ENCODE data around the gene SMIM24.
"Not testable (repeated sequence)": the region's sequence is repeated elsewhere in the genome, so short reads cannot be mapped to it uniquely, and the experiment has no call there.

The SMIM24 gene

GRCh38 chr19:3480383-3481091, at the start of gene SMIM24:
SMIM24 (minus strand) TSS chr19:3480525; CDS start chr19:3480463, 62 bp downstream.
- no peak for DNase-seq (ENCODE audit: low read depth in 3 of 3)

- DNase-seq (ENCODE audit: low read depth in 3 of 3) = not testable (repeated sequence)
Measured at GRCh38 chr19:3529299-3529698, 49.0 kb upstream of the SMIM24 start.

- no peak for DNase-seq (ENCODE audit: low read depth in 3 of 3)
Measured at GRCh38 chr19:3528539-3529211, 48.4 kb upstream of the SMIM24 start.

DNA sequence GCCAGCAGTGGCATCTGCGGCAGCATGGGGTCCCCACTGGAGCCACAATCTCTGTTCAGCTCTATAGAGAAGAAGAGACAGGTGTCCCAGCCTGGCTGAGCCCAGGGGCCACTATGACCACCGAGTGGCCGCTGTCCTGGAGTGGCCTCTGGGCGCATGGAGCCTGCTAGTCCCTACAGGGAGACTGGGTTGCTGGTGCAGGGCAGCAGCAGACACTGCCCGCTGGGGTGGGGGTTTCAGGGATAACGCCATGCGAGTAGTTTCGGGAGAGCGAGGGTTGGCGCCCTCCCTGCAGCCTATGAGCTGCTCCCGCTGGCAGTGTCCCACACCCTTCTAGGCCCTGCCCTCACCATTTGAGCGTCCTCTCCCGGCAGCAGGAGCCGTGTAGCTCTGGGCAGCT, 47.8 kb upstream of the SMIM24 start:
- DNase-seq (ENCODE audit: low read depth in 3 of 3) = no peak

- DNase-seq (ENCODE audit: low read depth in 3 of 3) = no peak
Measured at GRCh38 chr19:3527238-3527910, 47.0 kb upstream of the SMIM24 start.

DNA sequence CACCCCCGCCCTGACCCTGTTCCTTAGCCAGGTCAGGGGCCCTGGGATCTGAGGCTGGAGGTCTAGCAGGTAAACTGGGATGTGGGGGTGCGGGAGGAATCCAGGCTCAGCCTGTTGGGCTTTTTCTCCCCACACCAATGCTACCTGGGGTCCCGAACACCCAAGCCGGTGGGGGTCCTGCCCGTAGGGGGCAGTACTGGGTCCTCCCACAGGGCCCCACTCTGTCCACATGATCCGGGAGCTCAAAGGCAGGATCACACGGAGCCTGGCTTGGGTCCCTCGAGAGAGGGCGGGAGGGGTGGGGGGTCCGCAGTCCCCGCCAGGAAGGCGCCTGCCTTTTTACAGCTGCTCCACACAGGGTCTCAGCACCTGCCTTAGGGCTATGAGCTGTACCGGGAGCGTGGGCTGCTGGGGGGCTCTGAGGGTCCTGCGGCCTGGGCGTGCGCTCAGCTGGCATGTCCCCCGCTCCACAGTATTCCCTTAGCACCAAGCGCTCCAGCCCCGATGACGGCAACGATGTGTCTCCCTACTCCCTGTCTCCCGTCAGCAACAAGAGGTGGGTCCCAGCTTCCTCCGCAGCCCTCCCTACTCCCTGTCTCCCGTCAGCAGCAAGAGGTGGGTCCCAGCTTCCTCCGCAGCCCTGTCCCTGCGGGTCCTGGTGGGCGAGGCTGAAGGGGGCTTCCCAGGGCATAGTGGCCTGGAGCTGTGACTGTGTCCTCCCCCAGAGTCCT, 46.3 kb upstream of the SMIM24 start:
- DNase-seq (ENCODE audit: low read depth in 3 of 3) = no peak

GRCh38 chr19:3524904-3525451, 44.7 kb upstream of the SMIM24 start:
- no peak for DNase-seq (ENCODE audit: low read depth in 3 of 3)

- DNase-seq (ENCODE audit: low read depth in 3 of 3) = no peak
Measured at GRCh38 chr19:3524078-3524842, 43.9 kb upstream of the SMIM24 start.

DNA sequence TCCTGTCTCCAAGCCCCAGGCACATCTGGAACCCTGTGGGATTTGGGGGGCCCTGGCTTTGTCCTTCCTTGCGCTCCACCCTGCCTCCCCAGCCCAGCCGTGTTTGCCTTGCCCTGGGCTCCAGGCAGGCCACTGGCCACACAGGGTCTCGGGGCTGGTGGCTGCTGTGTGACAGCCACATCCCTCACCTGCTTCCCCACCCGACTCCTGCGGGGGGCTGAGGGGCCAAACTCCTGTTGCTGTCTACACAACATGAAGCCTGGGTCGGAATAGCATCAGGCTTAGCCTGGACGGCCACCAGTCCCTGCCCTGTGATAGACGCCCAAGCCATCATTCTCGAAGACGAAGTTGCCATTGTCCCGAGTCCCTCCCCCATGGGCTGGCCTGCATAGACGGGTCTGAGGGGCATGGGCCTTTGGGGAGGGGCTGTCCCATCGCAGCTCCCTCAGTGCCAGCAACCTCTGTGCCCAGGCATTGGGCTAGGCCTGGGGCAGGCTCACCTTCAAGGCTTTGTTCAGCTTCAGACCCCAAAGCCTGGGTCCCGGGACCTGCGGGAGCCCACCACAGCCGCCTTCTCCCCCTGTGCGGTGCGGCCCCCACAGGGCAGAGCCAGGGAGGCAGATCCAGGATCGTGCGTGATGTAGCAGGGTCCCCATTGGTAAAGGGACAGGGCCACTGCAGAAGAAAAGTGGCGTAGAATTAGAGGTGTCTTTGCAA, 43.2 kb upstream of the SMIM24 start:
- DNase-seq (ENCODE audit: low read depth in 3 of 3) = no peak

DNA sequence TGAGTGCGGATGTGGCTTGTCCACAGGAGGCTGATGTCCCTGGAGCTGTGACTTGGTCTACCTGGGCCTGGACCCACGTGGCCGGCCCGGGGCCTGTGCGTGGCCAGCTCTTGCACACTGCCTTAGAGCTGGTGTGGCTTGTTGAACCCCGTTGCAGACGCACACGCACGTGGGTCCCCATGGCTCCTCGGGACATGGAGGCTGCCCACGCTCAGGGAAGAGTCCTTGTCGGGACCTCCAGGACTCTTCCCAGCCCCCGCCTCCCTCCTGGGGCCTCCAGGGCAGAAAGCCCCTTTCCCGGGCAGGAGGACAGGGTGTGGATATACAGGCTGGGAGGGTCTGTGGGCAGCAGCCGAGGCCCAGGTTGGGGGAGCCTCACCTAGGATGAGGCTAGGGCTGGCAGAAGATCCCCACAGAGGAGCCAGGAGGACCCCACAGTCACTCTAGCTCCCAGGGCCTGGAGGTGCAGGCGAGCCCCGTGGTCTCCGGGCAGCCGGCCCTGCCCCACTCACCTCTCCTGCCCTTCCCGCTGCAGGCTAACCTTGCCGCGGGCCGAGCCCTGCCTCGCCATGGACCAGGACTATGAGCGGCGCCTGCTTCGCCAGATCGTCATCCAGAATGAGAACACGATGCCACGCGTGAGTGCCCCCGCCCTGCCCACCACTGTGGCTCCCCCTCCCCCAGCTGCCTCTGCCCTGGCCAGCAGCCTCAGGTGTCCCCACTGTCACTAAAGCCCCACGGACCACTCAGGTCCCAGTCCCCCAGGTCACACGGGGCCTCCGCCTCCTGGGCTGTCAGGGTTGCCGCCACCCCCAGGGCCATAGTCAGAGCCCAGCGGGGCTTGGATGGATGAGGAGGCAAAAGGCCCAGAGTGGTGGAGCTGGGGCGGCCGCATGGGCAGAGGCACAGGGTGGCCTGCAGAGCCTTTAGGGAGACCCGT, 42.4 kb upstream of the SMIM24 start:
- no peak for DNase-seq (ENCODE audit: low read depth in 3 of 3)

DNA sequence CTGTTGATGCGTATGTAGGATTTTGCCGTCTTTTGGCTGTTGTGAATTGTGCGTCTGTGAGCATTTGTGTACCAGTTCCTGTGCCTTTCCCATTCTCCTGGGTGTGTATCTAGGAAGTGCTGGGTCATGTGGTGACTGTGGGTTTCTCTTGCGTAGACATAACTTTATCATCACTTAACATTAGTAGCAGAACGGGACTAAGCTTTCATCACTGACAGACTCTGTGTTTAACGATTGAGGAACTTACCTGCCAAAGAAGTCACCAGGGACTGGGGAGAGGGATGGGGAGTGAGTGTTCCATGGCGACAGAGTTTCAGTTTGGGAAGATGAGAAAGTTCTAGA, 40.8 kb upstream of the SMIM24 start:
- DNase-seq (ENCODE audit: low read depth in 3 of 3) = no peak

DNA sequence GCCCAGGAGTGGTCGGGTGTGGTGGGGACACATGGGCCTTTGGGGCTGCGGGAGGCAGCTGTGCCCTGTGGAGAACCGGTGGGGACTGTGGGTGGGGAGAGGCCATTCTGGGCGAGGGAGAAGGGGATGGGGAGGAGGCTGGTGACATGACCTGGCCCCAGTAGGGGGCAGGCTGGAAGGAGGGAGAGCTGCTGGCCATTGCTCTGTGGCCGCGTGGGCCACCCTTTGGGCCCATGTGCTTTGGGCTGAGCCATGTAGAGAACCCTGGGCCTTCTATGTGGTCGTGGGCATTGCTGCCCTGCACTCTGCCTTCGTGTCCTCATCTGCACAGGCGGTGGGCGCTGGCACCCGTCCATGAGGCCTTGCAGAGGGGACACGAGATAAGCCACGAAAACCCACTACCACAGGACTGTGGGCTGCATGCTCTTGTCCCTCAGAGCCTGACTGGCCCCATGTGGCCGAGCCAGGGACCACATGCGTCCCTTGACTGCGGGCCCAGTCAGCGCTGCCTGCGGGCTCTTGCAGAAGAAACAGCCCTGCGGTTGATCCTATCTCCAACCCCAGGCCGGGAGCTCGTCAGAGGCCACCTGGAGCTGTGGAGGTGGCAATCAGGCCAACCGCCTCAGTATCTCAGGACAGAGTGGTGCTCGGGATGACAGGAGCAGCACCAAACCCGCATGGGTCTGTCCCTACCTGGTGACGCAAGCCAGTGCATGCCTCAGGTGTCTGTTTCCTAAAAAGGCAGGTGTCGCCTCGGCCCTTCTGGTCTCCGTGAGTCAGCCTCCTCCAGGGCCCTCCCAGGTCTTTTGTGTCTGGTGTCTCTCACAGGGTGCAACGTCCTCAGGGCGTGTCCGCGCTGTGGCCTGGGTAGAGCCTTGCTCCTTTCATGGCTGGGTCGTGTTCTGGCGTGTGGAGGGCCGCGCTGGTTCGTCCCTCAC, 40.1 kb upstream of the SMIM24 start:
- no peak for DNase-seq (ENCODE audit: low read depth in 3 of 3)

DNA sequence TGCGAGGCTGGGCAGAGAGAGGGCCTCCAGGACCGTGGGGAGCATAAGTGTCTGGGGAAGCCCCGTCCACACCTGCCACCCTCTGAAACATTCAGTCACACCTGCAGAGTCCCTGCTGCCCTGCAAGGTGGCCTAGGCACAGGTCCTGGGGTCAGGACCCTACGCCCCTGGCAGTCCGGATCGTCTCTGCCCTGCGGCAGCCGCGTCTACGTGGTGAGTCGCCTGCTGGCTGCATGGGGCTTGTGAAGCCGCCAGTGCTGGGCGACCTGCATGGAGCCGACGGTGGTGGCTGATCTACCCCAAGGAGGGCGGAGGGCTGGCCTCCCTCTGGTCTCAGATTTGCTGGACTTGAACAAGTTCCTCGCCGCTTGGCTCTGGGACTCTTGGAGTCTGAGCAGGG, 38.8 kb upstream of the SMIM24 start:
- DNase-seq (ENCODE audit: low read depth in 3 of 3) = no peak

GRCh38 chr19:3518659-3519058, 38.3 kb upstream of the SMIM24 start:
- no peak for DNase-seq (ENCODE audit: low read depth in 3 of 3)

DNA sequence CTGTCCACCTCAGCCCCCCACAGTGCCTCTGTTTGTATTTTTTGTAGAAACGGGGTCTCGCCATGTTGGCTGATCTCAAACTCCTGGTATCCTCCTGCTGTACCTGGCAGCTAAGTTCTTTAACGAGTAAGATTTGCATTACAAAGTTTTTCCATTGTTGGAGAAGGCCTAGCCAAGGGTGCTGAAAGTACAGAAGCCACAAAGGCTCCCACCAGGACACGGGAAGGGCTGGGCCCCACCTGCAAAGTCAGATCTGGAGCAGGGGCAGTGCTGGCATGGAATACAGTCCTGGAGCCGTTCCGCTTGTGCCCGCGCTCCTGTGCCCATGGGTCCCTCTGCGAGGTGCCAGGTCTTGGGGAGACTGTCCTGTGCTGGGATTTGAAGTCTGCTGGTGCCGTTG, 37.9 kb upstream of the SMIM24 start:
- no peak for DNase-seq (ENCODE audit: low read depth in 3 of 3)

DNA sequence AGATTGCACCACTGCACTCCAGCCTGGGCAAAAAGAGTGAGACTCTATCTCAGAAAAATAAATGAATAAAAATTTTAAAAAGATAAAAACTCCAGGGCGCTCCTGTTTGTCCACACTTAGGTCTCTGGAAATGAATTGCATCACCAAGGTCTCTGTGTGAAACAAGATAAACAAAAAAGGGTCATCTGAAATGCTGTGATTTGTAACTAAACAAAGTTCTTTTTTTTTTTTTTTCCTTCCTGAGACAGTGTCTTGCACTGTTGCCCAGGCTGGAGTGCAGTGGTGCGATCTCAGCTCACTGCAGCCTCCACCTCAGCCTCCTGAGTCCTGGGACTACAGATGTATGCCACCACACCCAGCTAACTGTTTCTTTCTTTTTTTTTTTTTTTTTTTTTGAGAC, 37.3 kb upstream of the SMIM24 start:
- no peak for DNase-seq (ENCODE audit: low read depth in 3 of 3)

DNA sequence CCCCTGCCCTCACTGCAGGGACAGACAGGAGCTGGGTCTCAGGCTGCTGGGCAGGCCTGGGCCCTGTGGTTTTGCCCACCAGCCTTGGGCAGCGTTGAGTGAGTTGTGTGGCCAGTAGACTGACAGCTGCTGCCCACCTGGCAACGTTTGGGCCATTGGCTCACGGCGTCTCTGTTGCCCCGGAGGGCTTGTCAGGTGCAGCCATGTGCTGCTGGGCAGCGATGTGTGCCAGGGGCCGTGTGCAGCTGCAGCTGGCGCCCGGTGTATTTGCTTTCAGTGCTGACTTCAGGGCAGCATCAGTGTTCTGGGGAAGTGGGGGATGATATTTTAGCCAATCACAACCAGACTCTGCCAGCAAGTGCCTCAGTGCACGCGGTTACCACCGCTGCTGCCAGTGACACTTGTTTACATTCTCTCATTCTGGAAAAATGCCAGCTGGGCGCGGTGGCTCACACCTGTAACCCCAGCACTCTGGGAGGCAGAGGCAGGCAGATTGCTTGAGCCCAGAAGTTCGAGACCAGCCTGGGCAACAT, 36.4 kb upstream of the SMIM24 start:
- no peak for DNase-seq (ENCODE audit: low read depth in 3 of 3)

- DNase-seq (ENCODE audit: low read depth in 3 of 3) = no peak
Measured at GRCh38 chr19:3515891-3516422, 35.6 kb upstream of the SMIM24 start.

Measured in stimulated activated CD4-positive, alpha-beta T cell treated with anti-CD3 and anti-CD28 coated beads, TNF-alpha, amount 100 ng/mL, for 24 hours (primary cell).